Measurements from ENCODE around the gene USP10.

The USP10 gene

DNA sequence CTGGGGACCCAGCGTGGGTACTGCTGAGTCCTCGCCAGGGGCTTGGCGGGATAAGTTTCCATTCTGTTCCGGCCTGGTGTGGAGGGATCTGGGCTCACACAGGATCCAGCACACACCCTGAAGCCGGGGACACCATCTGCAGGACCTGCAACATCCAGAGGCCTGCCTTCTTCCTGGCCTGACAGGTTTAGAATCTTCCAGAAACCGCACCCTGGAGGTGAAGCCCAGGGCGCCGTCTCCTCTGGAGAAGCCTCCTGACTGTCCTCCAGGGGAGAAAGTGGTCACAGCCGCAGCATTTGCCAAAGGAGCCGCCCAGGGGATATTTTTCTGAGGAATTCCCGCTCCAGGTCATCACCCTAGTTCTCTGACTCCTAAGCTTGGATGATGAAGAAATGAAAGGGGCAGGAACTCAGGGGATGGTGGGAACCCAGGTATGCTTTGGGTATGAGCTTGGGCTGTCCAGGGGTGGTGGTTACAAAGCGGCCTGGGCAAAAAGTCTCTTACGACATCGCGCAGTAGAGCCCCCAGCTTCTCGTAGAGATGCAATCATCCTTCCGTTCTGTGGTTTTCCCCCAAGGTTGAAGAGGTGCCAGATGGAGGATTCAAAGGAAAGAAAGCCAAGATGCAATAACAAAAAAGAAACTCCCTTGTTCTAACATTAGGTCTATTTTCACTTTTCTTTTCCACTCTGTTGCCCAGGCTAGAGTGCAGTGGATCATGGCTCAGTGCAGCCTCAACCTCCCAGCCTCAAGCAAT lies 110.9 kb downstream of the USP10 start:
- DNase-seq = no peak

DNA sequence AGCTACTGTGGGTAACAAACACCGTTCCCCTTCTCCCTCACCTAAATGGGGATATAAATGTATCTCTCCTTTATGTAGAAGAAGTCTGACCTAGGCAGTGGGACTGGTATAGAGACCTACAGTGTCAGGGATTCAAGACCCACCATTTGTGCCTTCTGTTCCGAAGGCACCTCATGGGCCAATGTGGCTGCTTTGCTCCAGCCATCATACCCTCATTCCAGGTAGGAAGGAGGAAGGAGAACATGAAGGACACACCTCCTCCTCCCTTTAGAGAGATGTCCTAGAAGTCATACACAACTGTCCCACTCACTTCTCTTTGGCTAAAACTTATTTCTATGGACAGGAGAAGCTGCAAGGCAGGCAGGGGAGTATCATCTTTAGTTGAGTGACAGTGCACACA lies 111.7 kb downstream of the USP10 start:
- no peak for DNase-seq

DNA sequence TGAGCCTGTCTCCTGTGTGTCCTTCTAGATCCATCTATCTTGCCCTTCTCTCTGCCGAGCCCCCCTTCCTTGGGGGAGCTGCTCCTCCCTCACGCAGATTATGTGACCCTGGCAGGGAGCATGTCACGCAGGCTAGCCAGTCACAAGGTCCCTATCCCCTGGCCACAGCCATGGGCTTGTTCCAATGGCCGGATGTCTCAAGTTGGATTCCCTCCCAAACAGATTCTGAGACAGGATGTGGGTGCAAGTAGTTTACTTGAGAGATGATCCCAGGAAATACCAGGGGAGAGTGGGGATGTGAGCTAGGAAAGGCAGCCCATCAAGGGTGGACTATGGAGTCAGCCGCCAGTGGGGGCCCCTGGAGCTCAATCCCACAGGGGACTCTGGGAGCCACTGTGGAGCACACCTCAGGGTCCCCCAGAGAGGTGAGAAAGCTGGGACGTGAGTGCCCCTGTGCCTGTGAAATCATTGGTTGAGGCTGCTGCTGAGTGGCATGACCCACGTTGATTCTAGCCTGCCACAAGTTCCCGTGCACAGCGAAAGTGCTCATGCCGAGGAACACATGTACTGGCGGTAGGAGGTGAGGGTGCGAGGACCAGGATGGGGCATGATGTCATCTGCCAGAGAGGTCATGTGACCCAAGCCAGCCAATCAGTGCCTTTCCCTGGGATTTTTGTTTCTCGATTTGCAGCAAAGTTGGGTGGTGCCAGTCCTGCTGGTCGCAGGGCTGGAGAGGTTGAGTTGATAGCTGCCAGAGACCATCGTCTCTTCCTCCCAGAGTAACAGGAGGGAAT lies 113.5 kb downstream of the USP10 start:
- no peak for DNase-seq

DNA sequence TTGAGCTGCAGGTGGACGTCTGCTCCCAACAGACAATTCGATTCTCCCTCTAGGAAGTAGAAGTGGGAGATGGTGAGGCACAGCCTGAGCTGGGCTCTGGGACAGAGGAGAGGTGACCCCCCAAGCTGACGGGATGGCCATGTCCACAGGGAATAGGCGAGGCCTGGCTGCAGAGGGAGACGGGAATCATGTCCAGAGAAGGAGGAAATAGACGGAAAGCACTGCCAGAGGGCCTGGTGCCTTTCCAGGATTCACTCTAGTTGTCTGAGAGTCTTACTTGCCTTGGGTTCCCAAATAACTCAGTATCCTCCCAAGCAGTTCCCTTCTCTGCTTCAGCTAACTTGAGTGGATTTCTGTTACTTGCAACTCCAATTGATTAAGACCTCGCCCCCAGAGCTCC lies 115.7 kb downstream of the USP10 start:
- DNase-seq = no peak

DNA sequence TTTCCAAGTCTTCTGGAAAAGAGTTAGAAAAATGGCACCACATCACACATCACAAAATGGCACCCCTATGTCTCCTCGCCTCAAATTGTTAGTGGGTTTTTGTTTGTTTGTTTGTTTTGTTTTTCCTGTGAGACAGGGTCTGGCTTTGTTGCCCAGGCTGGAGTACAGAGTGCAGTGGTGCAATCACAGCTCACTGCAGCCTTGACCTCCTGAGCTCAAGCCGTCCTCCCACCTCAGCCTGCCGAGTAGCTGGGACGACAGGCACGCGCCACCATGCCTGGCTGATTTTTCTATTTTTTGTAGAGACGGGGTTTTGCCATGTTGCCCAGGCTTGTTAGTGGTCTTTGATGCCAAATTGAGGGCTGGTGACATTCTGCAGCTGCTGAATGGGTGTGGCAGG lies 116.2 kb downstream of the USP10 start:
- no peak for DNase-seq

DNA sequence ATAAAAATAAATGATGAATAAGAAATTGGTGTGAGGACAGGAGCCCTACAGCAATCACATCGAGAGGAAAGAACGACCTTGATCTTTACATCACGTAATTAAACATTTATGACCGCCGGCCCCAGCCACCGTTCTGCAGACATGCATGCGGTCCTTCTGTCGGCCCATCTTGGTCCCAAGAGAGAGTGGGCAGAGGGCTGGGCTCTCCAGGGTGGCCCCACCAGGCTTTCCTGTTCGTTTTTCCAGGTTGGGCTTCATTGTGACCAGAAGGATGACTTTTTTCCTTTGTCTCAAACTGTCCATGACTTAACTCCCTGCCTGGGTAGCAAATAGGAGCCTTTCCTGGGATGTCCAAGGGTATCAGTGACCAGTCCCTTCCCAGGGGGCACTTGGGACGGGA lies 116.7 kb downstream of the USP10 start:
- DNase-seq = no peak

DNA sequence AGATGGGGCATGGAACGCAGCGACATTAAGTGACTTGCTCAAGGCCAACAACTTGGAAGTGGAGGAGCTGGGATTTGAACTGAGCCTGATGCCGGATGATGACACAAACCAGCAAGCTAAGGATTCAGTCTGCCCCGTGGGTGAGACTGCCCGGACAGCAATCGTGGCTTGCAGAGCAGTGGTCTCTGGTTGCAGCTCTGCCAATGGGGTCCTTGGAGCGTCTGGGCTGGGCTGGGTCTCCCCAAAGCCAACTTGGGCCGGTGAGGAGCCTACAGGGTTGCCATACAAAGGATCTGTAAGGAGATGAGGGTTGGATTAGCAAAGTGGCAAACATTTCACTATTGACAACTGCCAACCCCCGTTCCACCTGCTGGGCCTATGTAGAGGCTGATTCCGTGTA lies 117.4 kb downstream of the USP10 start:
- no peak for DNase-seq

DNA sequence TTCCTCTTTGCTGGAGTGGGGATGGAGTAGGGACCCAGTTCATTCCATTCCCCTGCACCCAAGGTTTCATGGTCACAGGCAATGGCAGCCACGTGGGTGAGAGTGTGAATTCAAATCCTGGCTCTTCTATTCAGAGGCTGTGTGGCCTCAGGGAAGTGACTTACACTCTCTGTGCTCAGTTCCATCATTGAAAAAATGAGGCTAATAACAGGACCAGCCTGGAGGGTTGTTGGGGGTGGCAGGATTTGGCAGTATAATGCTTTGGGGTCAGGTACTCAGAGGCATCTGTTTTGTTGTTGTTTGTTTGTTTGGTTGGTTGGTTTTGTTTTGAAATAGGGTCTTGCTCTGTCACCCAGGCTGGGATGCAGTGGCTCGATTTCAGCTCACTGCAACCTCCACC lies 117.8 kb downstream of the USP10 start:
- no peak for DNase-seq

DNA sequence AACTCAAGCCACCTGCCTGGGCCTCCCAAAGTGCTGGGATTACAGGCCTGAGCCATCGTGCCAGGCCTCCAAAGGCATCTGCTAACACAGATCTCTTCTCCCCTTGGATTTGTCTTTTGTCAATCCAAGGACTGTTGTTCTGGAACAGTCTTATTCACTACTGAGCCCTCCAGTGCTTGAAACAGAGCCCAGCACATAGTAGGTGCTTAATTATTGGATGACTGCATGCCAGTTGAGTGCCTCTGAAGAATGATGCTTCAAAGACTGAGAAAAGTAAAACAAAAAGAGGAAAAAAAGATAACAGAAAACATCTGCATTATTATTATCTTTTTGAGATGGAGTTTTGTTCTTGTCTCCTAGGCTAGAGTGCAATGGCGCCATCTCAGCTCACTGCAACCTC lies 118.3 kb downstream of the USP10 start:
- DNase-seq = no peak

DNA sequence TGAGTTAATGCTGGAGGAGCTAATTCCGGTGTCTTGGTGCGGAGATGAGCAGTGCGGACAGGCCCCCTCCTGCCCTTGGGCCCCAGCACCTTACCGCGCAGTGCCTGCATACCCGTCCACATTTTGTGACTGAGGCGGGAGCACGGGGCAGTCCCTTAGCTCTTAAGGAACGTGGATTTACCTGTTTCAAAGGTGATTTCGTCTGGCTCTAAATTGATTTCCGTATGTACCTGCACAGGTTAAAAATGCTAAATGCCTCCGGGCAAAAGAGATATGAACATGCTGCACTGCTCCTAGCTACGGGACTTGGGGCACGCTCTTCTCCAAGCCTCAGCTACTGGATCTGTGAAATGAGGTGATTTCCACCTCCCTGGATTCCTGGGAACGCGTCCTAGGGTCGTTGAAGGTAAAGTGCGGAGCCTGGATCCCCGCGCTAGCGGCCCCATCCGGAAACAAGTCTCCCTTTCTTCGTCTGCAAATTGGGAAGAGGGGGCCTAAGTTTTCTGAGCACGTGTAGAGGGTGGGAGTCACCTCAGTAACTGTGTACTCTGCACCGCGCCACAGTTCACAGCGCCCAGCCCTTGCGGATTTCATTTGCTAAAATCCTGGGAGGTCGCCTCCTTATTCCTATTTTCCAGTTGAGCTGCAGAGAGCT lies 119.3 kb downstream of the USP10 start:
- DNase-seq = no peak

DNA sequence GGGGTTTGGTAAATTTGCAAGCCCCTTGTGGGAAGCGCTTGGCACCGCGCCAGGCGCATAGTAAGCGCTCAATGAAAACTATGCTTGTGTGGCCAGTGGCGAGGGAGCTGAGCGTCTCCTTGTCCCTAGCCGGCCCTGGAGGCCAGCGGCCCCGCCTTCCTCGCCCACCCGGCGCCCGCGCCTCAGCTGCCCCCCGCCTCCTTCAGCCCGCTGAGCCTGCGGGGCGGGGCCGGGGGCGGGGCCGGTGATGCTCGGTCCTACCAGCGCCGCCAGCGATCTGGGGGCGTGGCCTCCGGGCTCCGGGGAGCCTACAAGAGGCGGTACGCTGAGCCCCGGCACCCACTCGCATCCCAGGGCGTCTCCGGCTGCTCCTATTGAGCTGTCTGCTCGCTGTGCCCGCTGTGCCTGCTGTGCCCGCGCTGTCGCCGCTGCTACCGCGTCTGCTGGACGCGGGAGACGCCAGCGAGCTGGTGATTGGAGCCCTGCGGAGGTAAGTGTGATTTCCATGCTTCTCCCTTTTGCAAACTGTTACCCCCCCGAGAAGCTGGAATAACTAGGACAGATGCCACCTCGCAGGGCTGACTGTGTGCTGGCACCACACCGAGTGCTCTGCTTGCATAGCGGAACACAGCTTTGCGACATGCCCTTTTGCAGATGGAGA lies 120.0 kb downstream of the USP10 start, which contains the start of gene CRISPLD2:
Gene CRISPLD2, plus strand, starts transcription at position 342 of the 661 bp plus-strand sequence. CDS start 18,511 bp downstream, outside the sequence.
- DNase-seq = peak; percentile 92

DNA sequence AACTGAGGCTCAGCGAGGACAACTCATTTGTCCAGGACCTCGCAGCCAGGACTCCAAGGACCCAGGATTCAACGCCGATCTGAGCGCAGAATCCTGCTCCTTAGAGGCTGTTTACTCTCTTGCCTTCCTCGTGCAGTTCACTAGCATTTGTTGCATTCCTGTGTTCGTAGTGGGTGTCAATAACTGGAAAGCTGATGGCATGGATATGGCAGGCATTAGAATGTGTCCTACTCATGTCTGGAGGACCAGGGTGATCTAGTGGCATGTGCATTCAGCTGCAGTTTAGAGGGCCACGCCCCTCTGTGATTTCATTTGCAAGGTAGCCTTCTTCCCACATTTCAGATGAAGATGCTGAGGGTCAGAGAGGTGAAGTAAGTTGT lies 120.5 kb downstream of the USP10 start:
- DNase-seq = peak; percentile 55

DNA sequence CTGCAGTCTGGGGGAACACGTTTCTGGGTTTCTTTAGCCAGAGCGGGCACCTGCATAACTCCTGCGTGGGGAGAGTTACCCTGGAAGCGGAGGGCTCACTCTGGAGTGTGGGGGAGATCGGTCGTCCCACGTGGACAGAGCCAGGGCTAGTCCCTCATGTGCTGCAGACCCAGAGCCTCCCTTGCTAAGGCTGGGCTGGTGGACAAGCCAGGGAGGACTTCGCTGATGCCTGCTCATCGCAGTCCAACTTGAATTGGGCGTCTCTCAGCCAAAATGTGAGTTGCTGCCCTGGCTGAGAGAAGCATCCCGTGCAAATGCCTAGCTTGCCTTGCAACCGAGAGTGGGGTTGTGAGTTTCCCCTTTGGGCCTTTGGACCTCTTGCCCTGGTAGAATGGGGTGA lies 121.0 kb downstream of the USP10 start:
- no peak for DNase-seq

DNA sequence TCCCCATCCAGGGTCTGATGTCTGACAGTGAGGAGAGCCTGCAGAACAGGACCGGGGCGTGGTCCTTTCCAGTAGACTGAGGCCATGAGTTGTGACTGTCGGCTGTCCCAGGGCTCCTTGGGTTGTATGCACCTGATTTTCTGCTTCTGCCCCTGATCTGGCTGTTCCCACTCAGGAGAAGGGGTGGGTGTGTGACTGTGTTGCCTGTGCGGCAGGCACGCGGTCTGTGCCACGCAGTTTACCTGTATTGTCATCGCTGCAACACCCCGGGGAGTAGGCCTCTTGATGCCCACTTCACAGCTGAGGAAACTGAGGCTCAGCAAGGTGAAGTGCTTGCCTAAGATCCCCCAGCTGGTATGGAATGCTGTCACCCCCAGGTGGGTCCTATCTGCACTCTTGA lies 121.4 kb downstream of the USP10 start:
- no peak for DNase-seq

DNA sequence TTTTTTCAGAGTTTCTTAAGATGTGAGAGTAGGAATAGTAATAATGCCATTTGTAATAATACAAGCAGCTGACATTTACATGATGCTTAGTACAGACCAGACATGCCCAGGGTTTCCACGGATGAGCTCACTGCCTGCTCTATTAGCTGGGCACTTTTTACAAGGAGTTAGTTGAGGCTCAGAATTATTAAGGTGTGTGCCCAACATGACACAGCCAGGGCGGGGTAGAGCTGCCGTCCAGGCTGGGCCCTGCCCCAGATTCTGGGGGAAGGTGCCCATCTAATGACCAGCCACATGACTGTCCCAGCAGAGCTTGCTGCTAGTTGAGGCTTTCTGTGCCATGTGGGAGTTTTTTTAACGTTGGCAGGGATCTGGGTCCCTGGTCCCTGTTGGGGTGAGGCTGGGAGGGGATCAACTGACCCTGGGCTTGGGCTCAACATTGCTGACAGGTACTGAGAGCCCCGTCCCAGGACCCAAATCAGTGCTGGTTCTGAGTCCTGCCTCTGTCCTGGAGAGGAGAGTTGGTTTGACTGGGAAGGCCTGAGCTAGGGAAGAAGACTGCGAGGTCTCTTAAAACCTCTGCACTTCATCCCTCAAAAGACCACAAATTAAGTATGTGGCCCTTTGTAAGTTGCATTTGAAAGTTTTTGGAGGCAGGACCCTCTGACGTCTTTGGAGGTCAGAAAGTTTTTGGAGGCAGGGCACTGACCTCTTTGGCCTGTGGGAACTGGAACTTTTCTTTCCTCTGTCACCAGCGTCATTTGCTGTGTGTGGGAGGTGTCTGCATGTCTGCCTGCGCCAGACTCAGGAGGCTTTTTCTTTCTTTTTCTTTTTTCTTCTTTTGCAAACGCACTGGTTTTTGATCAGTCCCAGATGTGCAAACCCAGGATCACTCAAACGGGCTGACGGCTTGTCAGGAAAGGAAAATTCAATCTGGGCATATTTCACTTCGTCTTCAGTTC lies 122.2 kb downstream of the USP10 start:
- no peak for DNase-seq

DNA sequence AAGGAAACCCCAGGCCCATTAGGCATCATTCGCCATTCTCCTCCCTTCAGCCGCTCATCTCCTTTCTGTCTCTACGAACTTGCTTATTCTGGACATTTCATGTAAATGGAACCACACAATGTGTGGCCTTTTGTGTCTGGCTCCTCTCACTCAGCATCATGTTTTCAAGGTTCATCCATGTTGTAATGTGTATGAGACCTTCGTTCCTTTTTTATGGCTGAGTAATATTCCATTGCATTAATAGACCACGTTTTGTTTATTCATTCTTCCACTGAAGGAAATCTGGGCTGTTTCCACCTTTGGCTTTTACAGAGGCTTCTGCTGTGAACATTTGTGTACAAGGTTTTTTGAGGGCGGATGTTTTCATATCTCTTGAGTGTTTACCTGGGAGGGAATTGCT lies 123.2 kb downstream of the USP10 start:
- no peak for DNase-seq

DNA sequence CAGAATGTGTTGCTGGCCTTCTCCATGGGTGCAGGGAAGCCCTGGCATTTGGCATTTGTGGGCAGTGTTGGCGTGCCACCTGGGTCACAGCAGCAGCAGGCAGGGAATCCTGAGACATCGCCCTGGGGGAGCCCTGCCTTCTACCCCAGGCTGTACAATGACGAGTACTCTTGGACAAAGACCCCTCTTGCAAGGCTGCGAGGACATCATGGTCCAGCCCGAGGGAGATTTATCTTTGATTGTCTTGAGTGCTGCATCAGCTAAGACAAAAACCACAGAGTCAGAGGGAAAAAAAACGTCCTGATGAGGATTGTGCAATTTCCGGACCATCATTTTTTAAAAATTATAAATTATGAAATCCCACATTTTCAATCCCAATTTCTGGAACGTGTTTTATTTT lies 123.7 kb downstream of the USP10 start:
- peak; percentile 76 for DNase-seq

DNA sequence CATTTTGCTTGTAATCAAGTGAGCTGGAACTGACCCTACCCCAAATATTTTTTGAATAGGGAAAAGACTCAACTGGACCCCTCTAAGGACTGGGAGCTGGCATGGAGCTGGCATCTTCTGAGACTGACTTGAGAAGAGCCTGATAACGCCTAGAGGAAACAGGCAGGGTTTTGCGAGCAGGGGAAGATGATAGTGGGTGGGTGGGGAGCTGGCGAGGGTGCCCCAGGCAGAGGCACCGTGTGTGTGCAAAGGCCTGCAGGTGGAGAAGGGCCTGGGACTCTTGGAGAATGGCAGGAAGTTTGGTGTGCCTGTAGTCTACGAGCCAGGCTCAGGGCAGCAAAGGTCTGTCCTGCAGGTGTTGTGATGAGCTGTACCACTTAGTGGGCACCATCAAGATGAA lies 124.1 kb downstream of the USP10 start:
- no peak for DNase-seq

DNA sequence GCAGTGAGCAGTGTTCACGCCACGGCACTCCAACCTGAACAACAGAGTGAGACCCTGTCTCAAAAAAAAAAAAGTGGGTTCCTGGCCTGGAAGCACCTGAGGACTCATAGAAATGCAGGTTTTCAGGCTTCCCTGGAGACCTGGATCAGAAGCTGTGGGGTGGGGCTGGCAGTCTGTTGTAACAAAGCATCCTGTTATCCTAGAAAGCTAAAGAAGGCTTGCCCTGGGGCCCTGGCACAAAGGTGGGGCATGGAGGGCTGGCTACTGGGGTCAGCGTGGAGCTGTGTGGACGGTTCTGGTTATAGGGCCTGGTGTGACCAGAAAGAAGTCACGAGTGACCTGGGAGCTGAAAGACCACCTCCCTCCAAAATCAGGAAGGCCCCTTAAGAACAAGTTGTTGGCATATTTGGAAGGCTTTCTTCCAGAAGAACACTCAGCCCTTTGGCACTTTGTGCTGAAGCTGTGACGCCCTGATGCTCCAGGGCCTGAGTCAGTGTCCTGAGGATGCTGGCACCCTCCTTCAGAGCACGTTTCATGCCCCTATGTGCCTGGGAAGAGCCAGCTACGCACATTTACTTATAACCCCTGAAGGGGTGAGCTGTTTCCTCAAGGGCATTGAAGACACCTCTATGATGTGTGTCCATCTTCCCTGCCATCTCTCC lies 126.2 kb downstream of the USP10 start:
- peak; percentile 81 for DNase-seq

DNA sequence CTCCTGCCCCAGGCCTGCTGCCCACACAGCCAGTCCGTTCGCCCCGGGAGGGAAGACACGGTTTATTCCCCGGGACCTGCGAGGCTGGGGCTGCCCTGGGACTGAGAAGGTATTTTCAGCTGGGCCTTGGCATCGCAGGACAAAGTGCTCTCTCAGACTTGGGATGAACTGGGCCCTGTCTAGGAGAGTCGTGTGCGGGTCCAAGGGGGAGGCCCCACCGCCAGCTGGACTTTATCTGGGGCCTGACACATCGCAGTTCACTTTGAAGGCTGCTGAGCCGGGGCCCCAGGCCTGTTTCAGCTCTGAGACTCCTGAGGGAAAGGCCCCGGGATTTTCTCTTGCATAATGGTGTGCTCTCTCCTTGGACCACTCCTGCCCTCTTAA lies 126.8 kb downstream of the USP10 start:
- DNase-seq = peak; percentile 63

DNA sequence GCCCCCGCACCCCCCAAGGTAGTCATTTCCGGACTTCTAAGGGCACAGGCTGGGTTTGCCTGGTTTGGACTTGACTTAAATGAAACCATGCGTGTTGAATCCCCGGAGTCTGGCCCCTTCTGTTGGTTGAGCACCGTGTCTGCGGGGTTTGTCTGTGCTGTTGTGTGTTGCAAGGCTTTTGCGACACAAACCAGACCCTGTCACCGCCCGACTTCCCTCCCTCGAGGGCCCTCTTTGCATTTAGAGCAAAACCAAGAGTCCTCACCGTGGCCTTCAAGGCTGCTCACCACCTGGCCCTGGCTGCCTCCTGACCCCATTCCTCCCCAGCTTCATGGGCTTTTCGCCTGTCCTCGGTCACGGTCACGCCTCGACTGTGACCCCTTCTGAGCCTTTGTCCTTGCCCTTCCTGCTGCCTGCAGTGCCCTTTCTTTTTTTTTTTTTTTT lies 127.4 kb downstream of the USP10 start:
- DNase-seq = peak; percentile 44

DNA sequence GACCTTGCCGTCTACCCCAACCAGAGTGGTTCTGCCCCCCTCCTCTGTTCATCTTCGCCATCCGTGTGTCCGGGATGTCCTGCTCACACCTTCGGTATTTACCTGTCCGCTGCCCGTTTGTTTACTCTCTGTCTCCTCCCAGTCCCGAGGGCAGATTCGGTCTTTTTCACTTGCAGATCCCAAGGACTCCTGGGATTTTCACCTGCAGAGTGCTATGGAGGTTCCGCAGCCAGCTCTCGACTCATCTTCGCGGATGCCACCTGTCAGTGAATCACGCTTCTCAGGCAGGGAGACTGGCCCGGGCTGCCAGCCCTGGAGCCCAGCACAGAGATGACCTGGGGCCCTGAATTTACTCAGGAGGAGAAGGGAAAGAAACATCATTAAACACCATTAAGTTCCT lies 128.1 kb downstream of the USP10 start:
- no peak for DNase-seq

Measured in EL (cell line).